GM21576 (cell line): ENCODE measurements around the gene SUCLA2.
"Not testable (repeated sequence)": the region's sequence is repeated elsewhere in the genome, so short reads cannot be mapped to it uniquely, and the experiment has no call there.

Experiments
- ATAC-seq: cut with Tn5 transposase; IDR thresholded peaks from one replicate; pipeline ENCODE4 v1.9.1; 2021; ENCODE audit warnings: mild to moderate bottlenecking, moderate library complexity; ENCODE audit not compliant: unreplicated experiment

Gene SUCLA2

GRCh38 chr13:47997384-47997783 is 3.7 kb downstream of the SUCLA2 start:
- ATAC-seq, result no peak

DNA sequence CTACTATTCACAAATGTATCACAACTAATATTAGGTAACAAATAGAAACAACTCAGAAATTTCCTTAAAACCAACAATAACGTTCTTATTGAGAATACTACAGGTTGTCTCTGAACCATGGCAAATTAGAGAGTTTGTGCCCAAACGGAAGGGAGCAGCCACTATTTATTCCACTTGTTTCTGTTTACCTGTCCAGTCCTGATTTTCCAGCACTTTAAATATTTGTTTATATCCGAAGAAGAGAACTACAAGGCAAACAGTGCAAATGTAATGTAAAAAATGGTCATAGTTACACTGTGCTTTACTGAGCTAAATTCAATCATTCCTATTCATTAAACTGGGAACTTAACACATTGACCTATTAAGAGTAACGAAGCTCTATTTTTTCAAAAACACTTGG is 9.2 kb downstream of the SUCLA2 start:
- no peak for ATAC-seq

DNA sequence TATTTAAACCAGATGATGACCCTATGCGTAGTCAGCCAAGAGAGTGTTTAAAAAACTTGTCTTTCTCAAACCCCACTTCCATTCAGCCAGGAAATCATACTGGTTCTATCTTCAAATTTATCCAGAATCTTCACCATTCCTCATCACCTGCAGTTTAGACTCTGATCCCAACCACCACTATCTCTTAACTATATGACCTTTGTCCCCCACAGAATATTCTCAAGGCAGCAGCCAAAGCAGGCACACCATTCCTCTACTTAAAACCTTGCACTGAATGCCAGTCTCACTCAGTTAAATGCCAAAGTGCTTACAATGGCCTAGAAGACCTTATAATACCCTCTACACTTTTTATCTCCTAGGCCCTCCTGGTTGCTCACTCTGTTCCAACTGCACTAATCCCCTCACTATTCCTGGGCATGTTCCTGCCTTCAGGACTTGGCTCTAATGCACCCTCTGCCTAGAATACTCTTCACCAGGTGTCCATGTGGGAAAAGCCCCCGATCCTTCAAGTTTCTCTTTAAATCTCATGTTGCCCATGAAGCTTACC is 10.1 kb downstream of the SUCLA2 start:
- no peak for ATAC-seq

- ATAC-seq, result no peak
Measured at GRCh38 chr13:47990427-47990826, 10.6 kb downstream of the SUCLA2 start.

- no peak for ATAC-seq
Measured at GRCh38 chr13:47983070-47983469, 18.0 kb downstream of the SUCLA2 start.

- ATAC-seq, result no peak
Measured at GRCh38 chr13:47976325-47976724, 24.7 kb downstream of the SUCLA2 start.

DNA sequence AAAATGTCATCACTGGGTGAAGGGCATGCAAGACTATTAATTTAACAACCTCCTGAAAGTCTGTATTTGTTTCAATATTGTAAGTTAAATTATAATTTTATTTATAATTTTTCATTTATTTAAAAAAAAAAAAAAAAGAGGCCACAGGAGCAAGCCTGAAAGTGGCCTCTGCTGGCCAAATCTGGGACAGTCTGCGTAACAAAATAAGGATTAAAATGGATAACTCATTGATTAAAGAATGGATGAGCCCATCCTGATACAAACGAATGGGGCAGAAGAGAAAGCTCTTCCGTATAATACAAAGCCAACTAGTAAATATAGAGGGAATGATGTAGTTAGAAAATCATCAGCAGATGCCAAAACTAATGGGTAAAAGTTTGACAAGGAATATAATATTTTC is 36.2 kb downstream of the SUCLA2 start:
- no peak for ATAC-seq

- no peak for ATAC-seq
Measured at GRCh38 chr13:47962237-47962636, 38.8 kb downstream of the SUCLA2 start.

GRCh38 chr13:47959468-47960247 is 41.4 kb downstream of the SUCLA2 start:
- ATAC-seq, result no peak

- ATAC-seq, result no peak
Measured at GRCh38 chr13:47957073-47957472, 44.0 kb downstream of the SUCLA2 start.

DNA sequence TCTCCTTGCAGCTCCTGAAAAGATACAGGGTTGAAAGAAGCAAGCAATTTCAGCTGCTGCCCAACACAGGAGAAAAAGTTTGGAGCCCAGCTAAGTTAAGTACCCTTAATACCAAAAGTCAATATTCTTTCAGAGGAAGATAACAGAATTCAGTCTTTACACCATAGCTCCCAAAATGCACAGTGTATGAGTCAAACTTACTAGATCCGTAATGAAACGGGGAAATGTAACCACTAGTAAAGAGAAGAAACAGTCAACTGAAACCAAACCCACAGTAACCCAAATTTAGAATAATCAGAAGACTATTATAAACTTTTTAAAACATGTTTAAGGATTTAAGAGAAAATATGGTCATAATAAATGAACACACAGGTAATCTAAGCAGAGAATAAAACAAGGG is 45.2 kb downstream of the SUCLA2 start:
- ATAC-seq, result peak; percentile 59

DNA sequence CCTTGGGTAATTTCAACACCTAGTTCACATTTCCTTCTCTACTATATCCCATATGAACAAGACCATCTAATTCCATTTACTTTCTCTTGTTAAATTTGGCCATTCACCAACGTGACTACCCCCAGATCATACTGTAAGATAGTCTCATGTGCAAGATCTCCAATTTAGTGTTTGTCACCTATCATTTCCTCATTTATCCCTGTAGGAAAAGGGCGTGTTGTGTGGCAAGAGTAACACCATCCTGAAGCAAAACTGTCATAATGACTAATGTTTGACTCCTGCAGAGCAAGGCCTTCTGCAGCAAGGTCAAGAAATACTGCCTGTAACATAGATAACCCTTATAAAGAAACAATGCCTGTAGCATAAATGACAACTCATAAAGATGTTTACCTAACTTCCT is 51.3 kb downstream of the SUCLA2 start:
- ATAC-seq, result no peak

DNA sequence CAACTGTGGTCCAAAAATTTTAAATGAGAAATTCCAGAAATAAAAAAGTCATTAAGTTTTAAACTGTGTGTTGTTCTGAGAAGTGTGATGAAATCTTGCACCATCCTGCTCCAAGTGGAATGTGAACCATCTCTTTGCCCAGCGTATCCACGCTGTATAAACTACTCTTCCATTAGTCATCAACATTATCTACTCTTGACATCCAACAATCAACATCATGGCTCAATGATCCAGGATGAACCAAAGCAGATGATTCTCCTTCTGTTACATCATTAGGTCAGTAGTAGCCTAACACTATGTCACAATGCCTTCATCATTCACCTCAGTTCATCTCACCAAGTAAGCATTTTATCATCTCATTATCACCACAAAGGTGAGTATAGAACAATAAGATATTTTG is 55.3 kb downstream of the SUCLA2 start:
- ATAC-seq, result no peak

DNA sequence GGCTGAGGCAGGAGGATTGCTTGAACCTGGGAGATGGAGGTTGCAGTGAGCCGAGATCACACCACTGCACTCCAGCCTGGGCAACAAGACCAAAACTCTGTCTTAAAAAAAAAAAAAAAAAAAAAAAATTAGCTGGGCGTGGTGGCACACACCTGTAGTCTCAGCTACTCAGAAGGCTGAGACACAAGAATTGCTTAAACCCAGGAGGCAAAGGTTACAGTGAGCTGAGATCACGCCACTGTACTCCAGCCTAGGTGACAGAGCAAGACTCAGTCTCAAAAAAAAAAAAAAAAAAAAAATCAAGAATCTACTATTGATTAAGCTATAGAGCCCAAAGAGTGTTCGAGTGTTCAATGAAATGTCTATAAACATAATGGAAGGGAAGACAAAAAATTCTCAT is 55.9 kb downstream of the SUCLA2 start:
- ATAC-seq, result not testable (repeated sequence)

GRCh38 chr13:47934371-47934770 is 66.7 kb downstream of the SUCLA2 start:
- ATAC-seq, result no peak

GRCh38 chr13:47932950-47933923 is 67.8 kb downstream of the SUCLA2 start:
- ATAC-seq, result no peak

DNA sequence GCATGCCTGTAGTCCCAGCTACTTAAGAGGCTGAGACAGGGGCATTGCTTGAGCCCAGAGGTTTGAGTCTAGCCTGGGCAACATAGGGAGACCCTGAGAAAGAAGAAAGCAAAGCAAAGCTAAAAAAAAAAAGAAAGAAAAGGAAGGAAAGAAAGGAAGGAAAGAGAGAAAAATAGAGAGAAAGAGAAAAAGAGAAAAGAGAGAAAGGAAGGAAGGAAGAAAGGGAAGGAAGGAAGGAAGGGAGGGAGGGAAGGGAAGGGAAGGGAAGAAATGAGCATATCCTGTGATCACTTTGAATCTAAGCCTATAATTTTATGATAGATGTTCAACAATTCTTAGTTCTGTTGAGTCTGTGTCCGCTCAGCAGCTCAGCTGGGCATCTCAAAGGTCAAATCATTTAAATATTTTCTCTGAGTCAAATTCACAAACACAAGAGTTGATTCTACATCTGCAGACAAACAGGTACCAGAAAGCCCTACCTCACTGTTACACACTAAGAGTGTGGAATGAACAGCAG is 70.4 kb downstream of the SUCLA2 start:
- no peak for ATAC-seq

GRCh38 chr13:47929156-47929555 is 71.9 kb downstream of the SUCLA2 start:
- ATAC-seq, result no peak

DNA sequence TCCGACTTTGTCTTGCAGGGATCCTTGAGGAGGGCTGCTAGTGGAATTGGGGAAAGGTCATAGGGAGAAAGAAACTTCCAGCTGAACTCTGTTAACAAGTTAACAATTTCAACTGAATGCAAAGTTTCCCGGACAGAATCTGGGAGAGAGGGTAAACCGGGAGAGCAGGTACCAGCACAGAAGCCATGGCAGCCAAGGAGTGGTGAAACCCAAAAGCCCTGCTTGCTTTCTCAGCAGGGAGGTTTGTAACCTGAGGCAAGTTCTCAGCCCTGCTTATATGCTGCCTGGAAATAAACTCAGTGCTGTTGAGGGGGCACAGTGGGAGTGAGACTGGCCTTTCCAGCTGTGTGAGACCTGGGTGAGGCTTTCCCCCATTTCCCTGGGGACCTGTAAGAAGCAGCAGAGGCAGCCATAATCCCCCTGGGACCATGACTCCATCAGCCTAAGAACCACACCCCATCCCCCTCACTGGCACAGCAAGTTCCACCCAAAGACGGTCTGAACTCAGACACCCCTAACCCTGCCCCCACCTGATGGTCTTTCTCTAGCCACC is 84.0 kb downstream of the SUCLA2 start:
- ATAC-seq, result no peak

GRCh38 chr13:47908197-47908902 is 92.7 kb downstream of the SUCLA2 start:
- no peak for ATAC-seq
